A673 (cell line): Measurements from ENCODE around the gene CCDC7.

ENCODE experiments used
- CTCF ChIP-seq: fragments of 300-800, 200-600 bp; sonication (generic); conservative IDR thresholded peaks from 2 replicates; pipeline ENCODE4 v1.5.1; 2017; ENCODE audit warnings: low read depth, mild to moderate bottlenecking, antibody characterized with exemption, low read length, moderate library complexity, mixed read lengths
- EZH2 ChIP-seq: fragments of 200-600 bp; sonication (generic); IDR thresholded peaks from 2 replicates; pipeline ENCODE4 v1.6.1; 2017; ENCODE audit warnings: borderline replicate concordance, low read depth, mild to moderate bottlenecking, mixed read lengths, antibody characterized with exemption, low read length; ENCODE audit not compliant: poor library complexity, severe bottlenecking

- TF ChIP-seq CTCF (no peak), EZH2 (no peak)
These were observed 43.2 kb downstream of the CCDC7 start for GRCh38 chr10:32489158-32489557.
